GM20000 (cell line): ENCODE results near the gene SIT1.

Experiments
- DNase-seq: peaks from one replicate; pipeline ENCODE4 v3.0.0; 2012; ENCODE audit warnings: low spot score
- CTCF ChIP-seq: IDR thresholded peaks from 2 replicates; pipeline ENCODE4 v1.5.1; 2012; ENCODE audit warnings: mild to moderate bottlenecking, control low read depth; ENCODE audit errors: extremely low read depth, missing control alignments

SIT1 gene

GRCh38 chr9:35650341-35651158 is at the start of gene SIT1:
SIT1 (minus strand) TSS chr9:35650931; CDS start chr9:35650853, 78 bp downstream.
- DNase-seq, result peak; percentile 65
- TF ChIP-seq CTCF, result no peak

GRCh38 chr9:35700031-35700430 is 49.3 kb upstream of the SIT1 start:
- DNase-seq, result no peak
- no peak for TF ChIP-seq CTCF

- no peak for DNase-seq
- TF ChIP-seq CTCF, result no peak
Measured at GRCh38 chr9:35698231-35698630, 47.5 kb upstream of the SIT1 start.

- TF ChIP-seq CTCF, result no peak
- no peak for DNase-seq
Measured at GRCh38 chr9:35697486-35697885, 46.8 kb upstream of the SIT1 start.

- DNase-seq, result peak; percentile 85
- TF ChIP-seq CTCF, result peak; percentile 93
Measured at GRCh38 chr9:35696520-35697215, 45.9 kb upstream of the SIT1 start.

GRCh38 chr9:35695943-35696401 is 45.2 kb upstream of the SIT1 start:
- TF ChIP-seq CTCF, result no peak

GRCh38 chr9:35691757-35692301 is 41.1 kb upstream of the SIT1 start:
- no peak for TF ChIP-seq CTCF
- DNase-seq, result no peak

More at GRCh38 chr9:35695943-35696401, 45.2 kb upstream of the SIT1 start:
- DNase-seq, result no peak
